GF-D8 (cell line): ENCODE data around the gene JMJD8.

Experiments
- DNase-seq: peaks from one replicate; lab custom pipeline; 2025; lab: John Stamatoyannopoulos, UW

The JMJD8 gene, protein sequence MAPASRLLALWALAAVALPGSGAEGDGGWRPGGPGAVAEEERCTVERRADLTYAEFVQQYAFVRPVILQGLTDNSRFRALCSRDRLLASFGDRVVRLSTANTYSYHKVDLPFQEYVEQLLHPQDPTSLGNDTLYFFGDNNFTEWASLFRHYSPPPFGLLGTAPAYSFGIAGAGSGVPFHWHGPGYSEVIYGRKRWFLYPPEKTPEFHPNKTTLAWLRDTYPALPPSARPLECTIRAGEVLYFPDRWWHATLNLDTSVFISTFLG

DNA sequence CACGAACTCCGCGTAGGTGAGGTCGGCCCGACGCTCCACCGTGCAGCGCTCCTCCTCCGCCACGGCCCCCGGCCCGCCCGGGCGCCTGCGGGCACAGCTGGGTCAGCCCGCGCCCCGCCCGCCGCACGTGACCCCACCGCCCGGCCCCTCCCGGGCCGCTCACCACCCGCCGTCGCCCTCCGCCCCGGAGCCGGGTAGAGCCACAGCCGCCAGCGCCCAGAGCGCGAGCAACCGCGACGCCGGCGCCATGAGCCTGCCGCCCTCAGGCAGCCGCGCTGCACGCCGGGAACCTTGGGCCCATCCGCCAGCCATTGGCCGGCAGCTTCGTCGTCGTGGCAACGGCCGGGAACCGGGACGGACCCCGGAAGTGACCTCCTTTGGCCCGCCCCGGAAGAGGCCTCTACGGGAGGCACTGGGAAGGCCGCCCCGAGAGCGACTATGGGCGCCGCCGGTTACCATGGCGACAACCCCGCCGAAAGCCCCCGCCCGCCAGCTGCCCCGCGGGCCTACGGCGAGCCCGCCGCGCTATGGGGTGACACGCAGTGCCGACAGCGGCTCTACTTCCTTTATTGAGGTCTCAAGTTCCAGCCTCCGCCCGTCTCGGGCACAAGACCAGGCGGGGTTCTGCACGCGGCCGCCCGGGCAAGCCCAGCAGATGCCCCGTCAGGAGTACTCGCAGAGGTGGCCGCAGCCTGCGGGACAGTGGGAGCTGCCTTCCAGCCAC, at the start of gene JMJD8:
TSS of gene JMJD8 (minus strand) at position 264 of the 724 bp plus-strand sequence. CDS start at position 249, 15 bp downstream.
- DNase-seq = peak; percentile 90

DNA sequence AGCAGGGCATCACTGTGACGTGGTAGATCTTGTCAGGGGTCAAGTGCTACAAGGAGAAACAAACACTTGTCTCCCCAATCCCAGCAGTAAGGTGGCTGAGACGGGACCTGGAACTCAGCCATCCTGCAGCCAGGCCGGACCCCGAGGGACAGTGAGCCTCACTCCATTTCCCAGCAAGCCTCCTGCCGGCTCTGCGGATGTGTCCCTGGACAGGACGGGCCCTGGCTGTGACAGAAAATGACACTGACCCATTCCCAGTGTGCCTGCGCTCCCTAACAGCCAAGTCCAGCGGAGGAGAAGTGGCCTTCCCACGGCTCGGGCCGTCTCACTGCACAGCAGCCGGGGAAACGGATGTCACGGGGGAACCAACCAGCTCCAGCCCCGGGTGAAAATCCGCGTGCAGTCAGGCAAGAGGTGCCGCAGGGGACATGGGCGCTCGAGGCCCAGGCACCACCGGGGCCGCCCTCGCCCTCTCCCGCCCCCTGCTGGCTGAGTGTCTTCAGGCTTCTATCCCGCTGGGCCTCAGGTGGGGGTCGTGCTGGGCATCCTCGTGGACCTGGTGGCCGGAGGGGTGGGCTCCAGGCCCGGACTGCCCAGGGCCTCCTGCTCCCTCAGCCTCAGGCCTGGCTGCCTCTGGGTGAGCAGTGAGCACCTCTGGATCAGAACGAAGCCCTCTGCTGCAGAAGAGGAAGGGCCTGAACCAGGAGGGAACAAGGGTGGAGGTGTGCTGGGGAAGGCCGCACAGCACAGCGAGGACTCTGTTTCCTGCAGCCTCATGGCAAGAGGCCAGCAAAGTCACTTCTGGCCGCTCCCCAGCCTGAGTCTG, 49.5 kb upstream of the JMJD8 start:
- no peak for DNase-seq

DNA sequence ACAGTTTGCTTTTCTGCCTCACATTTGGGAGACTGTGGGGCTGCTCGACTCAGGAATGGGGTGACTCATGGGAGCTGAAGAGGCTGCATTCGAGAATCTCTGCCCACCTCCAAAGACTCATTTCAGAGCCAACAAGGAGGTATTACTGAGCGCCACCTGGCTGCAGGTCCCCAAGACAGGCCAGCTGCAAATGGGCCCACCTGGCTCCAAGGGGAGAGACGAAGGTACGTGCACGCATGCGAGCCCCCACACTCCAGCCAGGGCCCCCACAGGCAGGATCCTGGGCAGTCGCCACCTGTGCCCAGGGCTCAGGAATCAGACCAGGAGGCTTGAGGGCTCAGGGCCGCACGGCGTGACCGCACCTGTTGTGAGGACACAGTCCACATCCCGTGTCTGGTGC, 48.8 kb upstream of the JMJD8 start:
- DNase-seq = no peak

DNA sequence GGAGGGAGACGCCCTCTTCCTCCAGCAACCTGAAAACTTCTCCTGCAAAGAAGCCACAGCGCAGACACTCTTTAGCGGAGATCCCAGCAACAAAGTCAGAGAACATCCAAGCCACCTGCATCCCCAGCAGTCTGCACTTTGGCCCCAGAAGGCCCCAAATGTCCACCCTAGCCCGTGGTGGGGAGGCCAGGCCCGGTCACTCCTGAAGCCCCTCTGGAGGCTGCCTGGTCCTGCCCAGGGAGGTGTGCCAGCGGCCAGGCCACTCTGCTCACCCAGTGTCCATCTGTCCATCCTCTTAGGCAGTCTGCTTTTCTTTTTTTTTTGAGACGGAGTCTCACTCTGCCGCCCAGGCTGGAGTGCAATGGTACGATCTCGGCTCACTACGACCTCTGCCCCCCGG, 48.2 kb upstream of the JMJD8 start:
- no peak for DNase-seq

DNA sequence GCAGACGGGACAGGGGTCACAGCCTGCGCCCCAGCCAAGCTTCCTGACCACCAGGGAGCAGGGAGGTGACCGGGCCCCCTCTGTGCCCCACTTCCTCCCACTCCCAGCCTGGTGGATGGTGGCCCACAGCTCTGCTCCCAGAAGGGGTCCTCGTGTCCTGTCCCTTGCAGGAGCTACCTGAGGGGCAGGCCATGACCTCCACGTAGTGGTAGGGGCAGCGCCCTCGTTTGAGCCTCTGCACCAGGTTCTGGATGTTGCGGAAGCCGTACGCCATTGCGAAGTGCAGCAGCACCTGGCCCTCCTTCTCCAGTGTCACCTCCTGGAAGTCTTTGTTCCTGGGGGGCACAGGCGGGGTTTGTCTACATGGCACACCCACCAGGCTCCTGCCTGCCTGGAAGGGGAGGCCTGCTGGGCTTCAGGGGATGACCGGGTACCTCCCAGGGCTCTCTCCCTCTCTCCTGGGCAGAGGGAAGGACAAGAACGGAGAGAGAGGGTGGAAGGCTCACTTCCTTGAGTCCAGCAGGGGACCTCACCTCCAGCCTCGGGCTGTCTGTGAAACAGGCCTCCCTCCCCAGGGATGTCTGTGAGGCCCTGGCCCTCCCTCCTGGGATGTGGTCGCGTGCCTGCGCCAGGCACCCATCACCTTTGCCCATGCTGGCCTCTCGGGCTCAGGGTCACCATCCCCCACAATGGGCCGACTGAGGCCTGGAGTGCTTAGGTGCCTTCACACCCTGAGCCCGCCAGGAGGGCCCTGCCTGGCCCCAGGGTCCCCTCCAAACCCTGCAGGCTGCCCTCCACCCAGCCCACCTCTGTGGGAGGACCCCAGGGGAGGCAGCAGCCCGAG, 46.8 kb upstream of the JMJD8 start:
- no peak for DNase-seq

DNA sequence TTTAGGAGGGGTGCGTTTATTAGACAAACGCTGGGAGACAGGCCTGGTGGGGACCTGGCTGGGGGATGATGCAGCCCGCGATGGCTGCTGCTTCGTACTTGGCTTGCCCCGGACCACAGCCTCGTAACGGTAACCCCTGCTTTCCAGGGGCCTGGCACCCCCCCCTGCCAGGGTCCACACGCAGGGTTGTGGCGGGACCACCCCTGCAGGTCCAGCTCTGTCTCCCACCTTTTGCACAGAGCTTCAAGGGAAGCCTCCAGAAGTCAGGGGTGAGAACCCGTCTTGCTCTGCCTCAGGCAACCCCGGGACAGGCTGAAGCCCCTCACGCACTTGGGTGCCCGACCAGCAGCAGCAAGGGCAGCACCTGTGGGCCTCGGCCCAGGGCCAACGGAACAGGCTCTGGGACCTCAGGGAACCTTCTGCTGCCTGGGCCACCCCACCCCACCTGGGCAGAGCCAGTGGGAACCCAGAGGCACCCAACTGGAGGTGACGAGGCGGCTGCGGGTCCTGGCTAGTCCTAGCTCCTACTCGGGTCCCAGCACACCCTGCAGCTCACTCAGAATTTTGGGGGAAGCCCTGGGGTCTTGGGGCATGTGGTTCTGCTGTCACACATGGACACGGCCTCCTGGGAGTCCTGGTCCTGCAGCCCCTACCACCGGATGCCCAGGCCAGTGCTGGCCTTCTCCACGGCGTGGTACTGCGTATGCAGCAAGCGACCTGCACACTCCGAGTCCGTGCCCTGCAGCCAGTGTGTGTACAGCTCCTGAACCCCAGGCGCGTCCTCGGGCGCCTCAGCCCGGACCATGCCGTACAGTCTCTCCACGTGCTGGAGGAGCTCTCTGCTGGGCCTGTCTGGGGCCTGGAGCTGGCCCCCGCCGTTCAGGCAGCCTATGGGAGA, 45.9 kb upstream of the JMJD8 start:
- no peak for DNase-seq

DNA sequence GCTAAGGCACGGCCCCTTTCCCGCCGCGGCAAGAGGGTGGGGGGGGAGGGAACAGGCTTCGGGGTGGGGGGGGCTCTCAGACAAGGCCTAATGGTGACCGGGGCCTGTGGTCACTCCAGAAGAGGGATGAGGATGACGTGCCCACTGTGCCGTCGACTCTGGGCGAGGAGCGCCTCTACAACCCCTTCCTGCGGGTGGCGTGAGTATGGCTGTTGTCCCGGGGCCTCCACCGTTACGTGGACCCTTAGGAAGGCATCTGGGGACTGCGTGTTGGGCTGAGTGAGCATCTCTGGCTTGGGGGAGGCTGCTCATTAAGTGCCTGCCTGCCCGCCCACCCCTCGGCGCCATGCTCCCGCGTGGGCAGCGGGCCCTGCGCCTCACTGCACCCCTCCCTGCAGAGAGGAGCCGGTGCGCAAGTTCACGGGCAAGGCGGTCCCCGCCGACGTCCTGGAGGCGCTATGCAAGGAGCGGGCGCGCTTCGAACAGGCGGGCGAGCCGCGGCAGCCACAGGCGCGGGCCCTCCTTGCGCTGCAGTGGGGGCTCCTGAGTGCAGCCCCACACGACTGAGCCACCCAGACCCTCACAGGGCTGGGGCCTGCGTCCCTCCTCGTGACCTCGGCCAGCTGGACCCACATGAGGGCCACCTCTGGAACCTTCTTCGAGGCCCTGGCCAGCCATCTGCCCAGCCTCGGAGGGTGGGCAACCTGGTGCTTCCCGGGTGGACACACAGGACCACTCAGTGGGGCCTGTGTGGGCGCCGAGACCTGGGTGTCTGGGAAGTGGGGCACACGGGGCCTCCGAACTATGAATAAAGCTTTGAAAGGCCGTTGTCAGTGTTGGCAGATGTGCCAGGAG, 45.0 kb upstream of the JMJD8 start:
- no peak for DNase-seq

DNA sequence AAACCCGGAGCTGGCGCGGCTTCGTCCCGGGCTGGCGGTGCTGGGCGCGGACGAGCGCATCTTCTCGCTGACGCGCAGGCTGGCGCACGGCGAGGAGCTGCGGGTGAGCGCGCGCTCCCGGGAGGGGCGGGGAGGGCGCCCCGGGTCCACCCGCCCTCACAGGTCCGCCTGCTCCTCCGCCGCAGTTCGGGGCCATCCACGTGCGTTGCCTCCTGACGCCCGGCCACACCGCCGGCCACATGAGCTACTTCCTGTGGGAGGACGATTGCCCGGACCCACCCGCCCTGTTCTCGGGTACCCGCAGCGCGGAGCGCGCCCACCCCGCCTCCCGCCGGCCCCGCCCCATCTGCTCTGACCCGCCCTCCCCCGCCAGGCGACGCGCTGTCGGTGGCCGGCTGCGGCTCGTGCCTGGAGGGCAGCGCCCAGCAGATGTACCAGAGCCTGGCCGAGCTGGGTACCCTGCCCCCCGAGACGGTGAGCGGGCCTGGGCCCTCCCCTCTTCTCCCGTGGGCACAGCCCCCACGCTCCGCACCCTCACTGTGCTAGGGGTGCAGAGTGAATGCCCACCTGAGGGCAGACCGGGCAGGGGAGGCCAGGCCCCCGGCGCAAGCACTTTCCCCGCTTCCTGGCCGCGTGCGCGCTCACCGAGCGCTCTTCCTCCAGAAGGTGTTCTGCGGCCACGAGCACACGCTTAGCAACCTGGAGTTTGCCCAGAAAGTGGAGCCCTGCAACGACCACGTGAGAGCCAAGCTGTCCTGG, 44.2 kb upstream of the JMJD8 start:
- DNase-seq = peak; percentile 61

DNA sequence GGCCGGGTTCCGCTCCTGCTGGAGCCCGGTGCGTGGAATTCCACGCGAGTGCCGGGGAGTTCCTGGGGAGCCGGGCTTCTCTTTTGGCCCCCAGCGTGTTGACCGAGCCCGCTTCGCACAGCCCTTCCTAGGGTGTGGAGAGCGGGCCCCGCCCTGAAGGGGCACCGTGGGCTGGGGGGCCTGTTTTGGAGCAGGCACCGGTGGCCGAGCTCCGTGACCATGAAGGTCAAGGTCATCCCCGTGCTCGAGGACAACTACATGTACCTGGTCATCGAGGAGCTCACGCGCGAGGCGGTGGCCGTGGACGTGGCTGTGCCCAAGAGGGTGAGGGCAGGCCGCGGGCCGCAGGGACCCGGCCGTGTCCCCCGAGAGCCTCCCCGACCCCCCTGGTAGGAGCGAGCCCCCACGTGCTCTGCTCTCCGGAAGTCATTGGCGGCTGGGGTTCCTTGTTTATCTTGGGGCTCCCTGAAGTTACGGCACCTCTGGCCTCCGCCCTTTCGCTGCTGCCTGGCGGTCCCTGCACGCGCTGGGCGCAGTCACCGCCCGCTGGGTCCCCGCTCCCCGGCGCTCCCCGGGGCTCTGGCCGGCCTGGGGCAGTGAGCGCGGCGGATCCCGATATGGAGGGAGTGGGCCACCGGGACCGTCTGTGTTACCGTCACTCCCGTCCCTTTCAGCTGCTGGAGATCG, 43.3 kb upstream of the JMJD8 start:
- no peak for DNase-seq

DNA sequence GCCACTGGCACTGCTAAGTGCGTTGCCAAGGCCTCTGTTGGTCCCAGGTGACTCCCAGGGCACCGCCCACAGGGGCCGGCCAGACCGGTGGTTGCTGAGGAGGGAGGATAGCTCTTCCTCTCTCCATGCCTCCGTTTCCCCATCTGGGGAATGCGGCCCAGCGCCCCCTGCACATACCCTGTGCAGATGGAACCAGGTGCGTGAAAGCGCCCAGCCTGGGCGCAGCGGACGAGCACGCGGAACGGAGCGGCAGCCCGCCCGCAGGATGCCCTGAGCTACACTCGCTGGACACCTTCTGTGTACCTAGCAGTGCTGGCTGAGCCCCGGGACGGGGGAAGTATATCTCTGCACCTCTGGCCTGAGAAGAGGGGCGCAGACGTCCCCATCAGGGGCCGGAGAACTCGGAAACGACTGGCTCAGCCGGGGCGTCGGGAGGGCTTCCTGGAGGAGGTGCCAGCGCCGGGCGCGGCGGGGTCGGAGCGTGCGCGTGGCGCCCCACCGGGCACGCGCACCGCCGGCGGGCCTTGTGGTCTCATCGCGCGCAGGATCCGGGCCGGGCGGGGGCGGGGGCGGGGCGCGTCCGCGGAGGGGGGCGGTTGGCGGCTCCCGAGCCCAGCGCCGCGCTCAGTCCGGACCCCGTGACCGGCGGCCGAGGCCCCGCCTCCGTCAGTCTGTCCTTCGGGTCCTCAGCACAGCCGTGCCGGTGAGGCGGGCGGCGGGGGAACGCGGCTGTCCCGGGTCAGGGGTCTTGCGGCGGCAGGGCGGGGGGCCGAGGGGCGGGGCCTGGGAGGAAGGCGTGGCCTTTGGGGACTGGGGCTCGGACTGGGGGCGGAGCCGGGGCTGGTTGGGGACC, 42.5 kb upstream of the JMJD8 start, which contains the start of the genes CCDC78 and HAGHL:
TSS of gene CCDC78 (minus strand) at position 6 of the 853 bp plus-strand sequence. CDS start 76 bp downstream, outside the sequence.
TSS of gene HAGHL (plus strand) at position 669 of the 853 bp plus-strand sequence. CDS start 404 bp downstream, outside the sequence.
- DNase-seq = peak; percentile 23

DNA sequence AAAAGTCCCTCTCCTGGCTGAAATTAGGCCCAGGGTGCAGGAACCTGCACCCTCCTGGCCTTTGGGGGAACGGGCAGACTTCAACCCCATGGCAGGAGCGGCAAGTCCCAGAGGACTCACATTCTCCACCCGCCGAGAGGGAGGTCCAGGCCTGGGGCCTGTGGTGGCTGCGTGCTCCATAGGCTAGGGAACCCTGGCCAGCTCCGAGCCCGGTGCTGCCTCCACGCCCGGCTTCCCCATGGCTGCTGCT, 42.0 kb upstream of the JMJD8 start:
- DNase-seq = no peak

DNA sequence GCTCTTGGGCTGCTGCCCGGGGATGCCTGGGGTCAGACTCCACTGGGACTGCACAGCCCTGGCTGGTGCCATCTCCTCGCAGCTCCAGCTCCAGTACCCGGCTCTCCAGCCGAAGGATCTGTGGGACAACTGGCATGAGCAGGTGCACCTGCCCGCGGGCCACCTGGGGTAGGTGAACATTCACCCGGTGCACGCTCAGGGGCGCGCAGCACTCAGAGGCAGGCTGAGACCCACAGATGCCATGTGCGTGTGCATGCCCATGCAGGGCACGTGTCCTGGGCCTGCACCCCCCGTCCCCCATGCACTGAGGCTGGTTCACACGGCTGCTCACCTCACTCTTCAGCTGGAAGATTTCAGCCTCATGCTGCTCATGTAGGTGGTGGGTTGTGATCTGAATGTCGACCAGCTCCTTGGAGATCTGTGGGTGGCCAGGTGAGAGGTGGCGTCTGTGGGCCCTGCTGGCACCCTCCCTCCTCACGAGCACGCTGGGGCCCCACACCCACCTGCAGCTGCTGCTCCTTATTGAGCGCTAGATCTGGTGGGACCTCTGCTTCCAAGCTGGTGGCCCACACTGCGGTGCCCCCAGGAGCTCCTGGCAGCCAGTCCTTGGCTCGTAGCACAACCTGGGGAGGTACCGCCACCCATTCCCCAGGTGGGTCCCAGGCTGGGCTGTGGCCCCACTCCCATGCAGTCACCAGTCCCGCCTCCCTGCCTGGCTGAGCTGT, 41.5 kb upstream of the JMJD8 start:
- no peak for DNase-seq

DNA sequence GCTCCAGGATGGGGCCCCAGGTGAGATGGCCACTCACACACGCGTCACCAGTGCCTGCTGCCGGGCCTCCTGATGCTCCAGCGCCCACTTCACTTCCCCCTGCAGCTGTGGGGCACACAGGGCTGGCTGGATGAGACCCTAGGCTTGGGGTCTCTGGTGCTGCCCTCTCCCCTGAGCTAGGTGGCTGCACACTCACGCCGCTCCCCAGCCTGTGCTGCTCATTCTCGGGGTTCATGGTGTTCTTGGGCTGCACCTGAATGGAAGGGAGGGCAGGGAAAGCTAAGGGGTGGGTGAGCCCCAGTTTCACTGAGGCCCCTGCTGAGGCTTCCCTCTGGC, 40.9 kb upstream of the JMJD8 start:
- no peak for DNase-seq

DNA sequence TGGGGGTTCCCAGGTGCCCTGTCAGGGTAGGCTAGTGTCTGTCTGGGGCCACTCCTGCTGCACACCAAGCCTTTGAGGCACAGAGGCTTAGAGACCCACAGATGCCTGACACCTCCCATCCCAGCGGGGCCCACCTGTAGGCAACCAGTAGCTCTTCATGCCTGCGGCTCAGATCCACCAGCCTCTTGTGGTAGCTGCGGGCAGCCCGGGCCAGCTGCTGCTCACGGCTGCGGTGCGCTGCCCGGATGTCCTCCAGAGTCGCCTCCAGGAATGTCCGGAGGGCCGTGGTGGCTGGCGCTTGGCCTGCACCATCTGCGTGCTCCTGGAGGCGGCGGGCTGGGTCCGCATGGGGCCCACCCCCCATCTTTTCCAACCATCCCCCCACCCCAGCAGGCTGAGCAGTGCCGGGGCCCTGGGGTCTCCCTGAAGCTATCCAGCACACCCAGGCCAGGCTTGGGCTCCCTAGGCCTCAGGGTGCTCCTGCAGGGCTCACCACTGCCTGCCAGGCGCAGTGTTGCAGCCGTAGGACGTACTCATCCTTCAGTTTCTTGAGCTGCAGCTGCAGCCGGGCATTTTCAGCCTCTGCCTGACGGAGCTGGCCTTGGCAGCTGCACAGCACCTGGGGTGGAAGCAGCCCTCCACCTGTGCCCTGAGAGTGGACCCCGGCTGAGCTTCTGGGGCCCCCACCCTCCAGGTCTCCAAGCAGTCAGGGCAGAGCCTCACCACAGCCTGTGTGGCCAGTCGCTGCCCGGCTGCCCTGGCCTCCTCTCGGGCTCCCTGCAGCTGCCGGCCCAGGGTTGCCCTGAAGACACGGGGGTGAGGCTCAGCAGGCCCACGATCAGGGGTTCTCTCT, 40.3 kb upstream of the JMJD8 start:
- DNase-seq = no peak

DNA sequence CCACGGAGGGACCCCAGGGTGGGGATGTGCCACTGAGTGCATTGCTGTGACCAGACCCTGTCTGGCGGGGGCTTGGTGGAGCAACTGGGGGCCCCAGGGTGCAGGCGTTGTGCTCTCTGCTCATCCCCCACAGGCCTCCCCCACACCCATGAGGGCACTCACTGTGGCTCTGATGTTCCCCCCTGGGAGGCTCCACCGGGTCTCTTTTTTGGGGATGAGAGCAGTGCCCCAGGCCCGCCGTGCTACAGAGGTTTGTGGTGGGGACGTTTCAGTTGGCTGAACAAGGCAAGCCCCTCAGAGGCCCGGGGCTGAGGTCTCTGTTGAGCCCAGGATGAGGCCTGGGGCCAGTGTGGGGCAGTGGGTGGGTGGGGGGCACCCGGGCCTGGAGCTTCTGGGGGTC, 39.6 kb upstream of the JMJD8 start:
- no peak for DNase-seq
